ENCODE results near the gene RASGRF2. TPM values are rescaled to one million over a fixed set of nuclear protein-coding genes. Genes with fewer than 3 reads are reported as not detected.

The RASGRF2 gene
- total RNA-seq, 1 experiment from 2014 or later: not detected

GRCh38 chr5:80967500-80968181, 7.5 kb downstream of the RASGRF2 start:
- in situ Hi-C loops (cut with HindIII; ENCODE audit: low pct_unique_long_range_greater_than_20kb, low sequenced_read_pairs): no loop called here
- no peak for DNase-seq (ENCODE audit: low read depth, low spot score)

GRCh38 chr5:80973027-80973426, 12.9 kb downstream of the RASGRF2 start:
- in situ Hi-C loops (cut with HindIII; ENCODE audit: low pct_unique_long_range_greater_than_20kb, low sequenced_read_pairs): no loop called here

GRCh38 chr5:80975065-80975464, 14.9 kb downstream of the RASGRF2 start:
- no peak for DNase-seq (ENCODE audit: low read depth, low spot score)
- in situ Hi-C loops (cut with HindIII; ENCODE audit: low pct_unique_long_range_greater_than_20kb, low sequenced_read_pairs): no loop called here

More at GRCh38 chr5:80973027-80973426, 12.9 kb downstream of the RASGRF2 start:
- no peak for DNase-seq (ENCODE audit: low read depth, low spot score)

GRCh38 chr5:80976985-80977384, 16.8 kb downstream of the RASGRF2 start:
- DNase-seq (ENCODE audit: low read depth, low spot score): no peak
- in situ Hi-C loops (cut with HindIII; ENCODE audit: low pct_unique_long_range_greater_than_20kb, low sequenced_read_pairs): no loop called here

DNA sequence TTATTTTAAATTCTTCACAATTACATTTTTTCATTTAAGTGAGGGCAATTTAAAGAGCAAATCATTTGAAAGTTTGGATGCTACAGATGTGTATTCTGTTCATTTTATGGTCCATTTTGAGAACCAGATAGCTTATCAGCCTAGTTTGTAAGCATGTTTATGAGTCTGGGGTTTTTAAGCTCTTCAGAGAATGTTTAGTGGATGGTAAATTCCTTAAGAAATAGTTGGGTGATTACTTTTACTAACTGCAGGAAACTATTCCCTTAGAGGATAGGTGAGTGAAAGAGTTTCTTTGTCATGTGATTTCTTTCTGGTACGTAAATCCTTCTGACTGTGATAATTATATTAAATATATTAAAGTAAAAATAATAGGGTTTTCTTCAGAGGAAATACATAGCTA, 17.6 kb downstream of the RASGRF2 start:
- in situ Hi-C loops (cut with HindIII; ENCODE audit: low pct_unique_long_range_greater_than_20kb, low sequenced_read_pairs): no loop called here
- DNase-seq (ENCODE audit: low read depth, low spot score): no peak

DNA sequence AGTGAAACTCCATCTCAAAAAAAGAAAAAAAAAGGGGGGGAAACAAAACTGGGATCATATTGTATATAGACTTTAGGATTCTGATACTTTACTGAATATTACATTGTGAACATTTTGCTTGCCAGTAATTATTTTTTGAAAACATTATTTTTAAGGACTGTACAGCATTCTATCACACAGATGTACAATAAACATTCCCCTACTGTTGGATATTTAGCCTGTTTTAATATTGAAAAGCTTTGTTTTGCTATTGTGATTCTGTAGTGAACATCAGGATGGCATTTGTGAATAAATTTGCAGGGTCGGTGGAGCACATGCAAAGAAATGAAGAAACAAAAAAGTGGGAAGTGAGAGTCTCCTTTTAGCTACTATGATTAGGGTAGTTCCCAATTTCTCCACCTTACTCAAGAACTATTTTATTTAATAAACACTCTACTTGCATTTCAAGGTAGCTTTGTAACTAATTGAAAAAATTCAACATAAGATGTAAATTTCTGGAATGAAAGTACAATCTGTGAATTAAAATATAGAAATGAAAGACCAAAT, 18.7 kb downstream of the RASGRF2 start:
- no peak for DNase-seq (ENCODE audit: low read depth, low spot score)
- in situ Hi-C loops (cut with HindIII; ENCODE audit: low pct_unique_long_range_greater_than_20kb, low sequenced_read_pairs): no loop called here

DNA sequence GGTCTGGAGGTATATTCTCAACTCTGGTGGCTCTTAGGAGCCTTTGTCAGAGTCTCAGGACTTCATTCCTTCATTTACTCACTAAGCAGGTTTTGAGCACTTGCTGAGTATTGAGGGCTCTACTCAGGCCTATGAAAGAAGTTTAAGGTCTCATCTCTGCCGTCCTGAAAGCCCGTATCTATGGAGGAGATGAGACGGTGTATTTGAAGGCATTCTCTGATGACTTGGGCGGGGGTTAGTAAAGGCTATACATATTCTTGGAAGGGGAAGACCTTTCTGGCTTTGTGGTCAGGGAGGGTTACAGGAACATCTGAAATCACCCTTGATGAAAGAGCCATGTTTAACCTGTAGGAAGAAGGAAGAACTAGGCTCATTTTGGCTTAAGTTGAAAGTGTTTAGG, 21.9 kb downstream of the RASGRF2 start:
- in situ Hi-C loops (cut with HindIII; ENCODE audit: low pct_unique_long_range_greater_than_20kb, low sequenced_read_pairs): no loop called here
- DNase-seq (ENCODE audit: low read depth, low spot score): no peak

GRCh38 chr5:80985600-80986228, 25.6 kb downstream of the RASGRF2 start:
- in situ Hi-C loops (cut with HindIII; ENCODE audit: low pct_unique_long_range_greater_than_20kb, low sequenced_read_pairs): no loop called here
- no peak for DNase-seq (ENCODE audit: low read depth, low spot score)

GRCh38 chr5:80986382-80986781, 26.2 kb downstream of the RASGRF2 start:
- no peak for DNase-seq (ENCODE audit: low read depth, low spot score)
- in situ Hi-C loops (cut with HindIII; ENCODE audit: low pct_unique_long_range_greater_than_20kb, low sequenced_read_pairs): no loop called here

DNA sequence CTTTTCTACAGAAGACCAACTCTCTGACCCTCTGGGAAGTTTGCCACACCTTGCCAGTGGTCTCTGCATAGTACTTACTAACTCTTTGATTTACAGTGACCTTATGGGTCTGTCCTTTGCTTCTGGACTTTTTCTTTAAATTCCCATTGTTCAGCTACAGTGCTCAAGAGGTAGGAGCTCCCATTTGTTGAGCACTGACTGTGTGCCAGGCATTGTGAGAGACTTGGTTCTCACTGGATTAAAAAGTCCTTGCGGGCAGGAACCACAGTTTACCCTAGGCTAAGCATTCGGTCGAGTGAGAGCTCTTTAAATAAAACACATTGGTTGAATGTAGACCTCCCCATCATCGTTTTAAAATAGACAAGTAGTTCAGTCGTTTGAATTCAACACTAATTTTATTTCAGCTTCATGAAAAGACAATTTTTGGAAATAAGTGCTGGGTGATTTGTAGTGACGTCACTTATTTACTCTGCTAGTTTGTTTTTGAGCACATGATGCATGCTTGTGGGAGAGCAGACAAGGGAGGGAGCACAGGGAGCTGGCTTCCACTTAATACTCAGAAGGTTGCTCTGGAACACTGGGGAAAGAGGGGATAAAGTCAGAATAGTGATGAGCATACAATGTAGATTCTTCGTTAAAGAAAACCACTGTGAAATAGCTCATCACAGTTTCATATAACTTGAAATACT, 27.1 kb downstream of the RASGRF2 start:
- in situ Hi-C loops (cut with HindIII; ENCODE audit: low pct_unique_long_range_greater_than_20kb, low sequenced_read_pairs): no loop called here
- no peak for DNase-seq (ENCODE audit: low read depth, low spot score)

DNA sequence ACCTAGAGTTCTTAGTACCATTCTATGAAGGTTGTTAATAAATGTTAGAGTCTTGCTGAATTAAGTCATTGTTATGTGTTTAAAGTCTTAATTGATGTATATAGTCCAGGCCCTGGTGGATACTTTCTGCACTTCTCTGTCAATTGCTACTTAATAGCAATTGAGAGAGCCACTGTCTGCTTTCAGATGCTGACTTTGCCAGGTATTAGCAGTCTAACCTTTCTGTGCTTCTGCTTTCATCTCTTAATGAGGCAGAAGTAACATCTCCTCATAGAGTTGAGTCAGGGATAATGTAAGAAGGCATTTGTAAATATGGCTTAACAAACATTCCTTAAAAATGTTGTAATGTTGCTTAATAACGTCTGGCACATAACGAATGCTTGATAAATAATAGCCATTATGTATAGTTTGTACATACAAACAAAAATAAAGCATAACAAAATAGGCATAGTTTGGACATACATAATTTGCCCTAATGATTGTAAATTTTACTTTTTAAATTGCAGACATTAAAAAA, 28.3 kb downstream of the RASGRF2 start:
- in situ Hi-C loops (cut with HindIII; ENCODE audit: low pct_unique_long_range_greater_than_20kb, low sequenced_read_pairs): no loop called here
- DNase-seq (ENCODE audit: low read depth, low spot score): no peak

DNA sequence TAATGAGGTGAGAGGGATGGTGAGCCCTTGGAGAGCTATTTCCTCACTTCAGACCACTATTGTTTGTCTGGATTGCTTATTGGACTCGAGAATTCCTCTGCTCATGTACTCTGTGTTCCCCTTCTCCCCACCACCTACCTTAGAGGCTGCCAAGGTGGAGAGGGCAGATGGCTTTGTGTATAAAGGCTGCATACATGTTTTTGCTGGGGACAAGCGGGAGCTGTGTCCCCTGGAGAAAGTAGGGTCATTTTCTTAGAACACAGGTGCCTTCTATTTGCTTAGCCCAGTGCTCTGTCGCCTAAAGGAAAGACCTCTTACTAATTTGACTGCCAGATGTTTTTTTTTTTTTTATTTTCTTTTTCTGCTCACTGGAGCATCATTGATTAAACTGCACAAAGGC, 29.7 kb downstream of the RASGRF2 start:
- DNase-seq (ENCODE audit: low read depth, low spot score): no peak
- in situ Hi-C loops (cut with HindIII; ENCODE audit: low pct_unique_long_range_greater_than_20kb, low sequenced_read_pairs): no loop called here

- no peak for DNase-seq (ENCODE audit: low read depth, low spot score)
- in situ Hi-C loops (cut with HindIII; ENCODE audit: low pct_unique_long_range_greater_than_20kb, low sequenced_read_pairs): no loop called here
These were observed 30.4 kb downstream of the RASGRF2 start for GRCh38 chr5:80990527-80990926.

DNA sequence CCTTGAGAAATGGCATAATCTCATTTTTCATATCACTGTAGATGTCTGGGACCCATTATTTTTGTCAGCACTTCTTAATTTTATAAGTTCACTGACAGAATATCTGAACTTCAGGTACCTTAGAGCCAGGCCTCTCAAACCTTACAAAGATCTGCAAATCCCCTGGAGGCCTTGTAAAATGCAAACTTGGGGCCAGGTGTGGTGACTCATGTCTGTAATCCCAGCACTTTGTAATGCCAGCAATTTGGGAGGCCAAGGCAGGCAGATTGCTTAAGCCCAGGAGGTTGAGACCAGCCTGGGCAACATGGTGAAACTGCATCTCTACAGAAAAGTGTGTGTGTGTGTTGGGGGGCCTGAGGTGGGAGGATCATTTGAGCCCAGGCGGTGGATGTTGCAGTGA, 30.8 kb downstream of the RASGRF2 start:
- DNase-seq (ENCODE audit: low read depth, low spot score): no peak
- in situ Hi-C loops (cut with HindIII; ENCODE audit: low pct_unique_long_range_greater_than_20kb, low sequenced_read_pairs): no loop called here

- DNase-seq (ENCODE audit: low read depth, low spot score): no peak
- in situ Hi-C loops (cut with HindIII; ENCODE audit: low pct_unique_long_range_greater_than_20kb, low sequenced_read_pairs): no loop called here
These were observed 35.7 kb downstream of the RASGRF2 start for GRCh38 chr5:80995908-80996307.

GRCh38 chr5:80998590-80998979, 38.4 kb downstream of the RASGRF2 start:
- in situ Hi-C loops (cut with HindIII; ENCODE audit: low pct_unique_long_range_greater_than_20kb, low sequenced_read_pairs): no loop called here
- no peak for DNase-seq (ENCODE audit: low read depth, low spot score)

GRCh38 chr5:81003811-81004386, 43.7 kb downstream of the RASGRF2 start:
- no peak for DNase-seq (ENCODE audit: low read depth, low spot score)
- in situ Hi-C loops (cut with HindIII; ENCODE audit: low pct_unique_long_range_greater_than_20kb, low sequenced_read_pairs): no loop called here

DNA sequence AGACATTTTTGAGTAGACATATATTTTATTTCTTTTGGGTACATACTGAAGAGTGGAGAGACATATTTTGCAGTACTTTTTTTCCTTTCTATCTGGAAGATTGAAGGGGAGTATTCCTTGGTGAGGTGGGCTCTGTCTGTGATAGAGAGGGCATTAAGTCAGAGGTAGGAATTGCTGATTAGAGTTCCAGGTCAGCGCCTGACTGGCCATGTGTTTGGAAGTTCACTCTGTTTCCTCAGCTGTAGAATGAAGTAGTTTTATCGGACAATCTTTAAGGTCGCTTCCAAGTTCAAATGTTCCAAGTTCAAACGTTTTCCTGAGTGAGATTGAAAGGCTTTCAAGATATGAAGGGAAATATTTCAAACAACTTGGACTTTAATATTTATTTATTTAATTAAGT, 45.5 kb downstream of the RASGRF2 start:
- DNase-seq (ENCODE audit: low read depth, low spot score): no peak
- in situ Hi-C loops (cut with HindIII; ENCODE audit: low pct_unique_long_range_greater_than_20kb, low sequenced_read_pairs): no loop called here

Measured in SK-MEL-5 (cell line).